OCI-M1 (cell line): ENCODE results near the gene TTLL8.

Experiments
- DNase-seq: peaks from one replicate; lab custom pipeline; 2025; lab: John Stamatoyannopoulos, UW

Gene TTLL8

DNA sequence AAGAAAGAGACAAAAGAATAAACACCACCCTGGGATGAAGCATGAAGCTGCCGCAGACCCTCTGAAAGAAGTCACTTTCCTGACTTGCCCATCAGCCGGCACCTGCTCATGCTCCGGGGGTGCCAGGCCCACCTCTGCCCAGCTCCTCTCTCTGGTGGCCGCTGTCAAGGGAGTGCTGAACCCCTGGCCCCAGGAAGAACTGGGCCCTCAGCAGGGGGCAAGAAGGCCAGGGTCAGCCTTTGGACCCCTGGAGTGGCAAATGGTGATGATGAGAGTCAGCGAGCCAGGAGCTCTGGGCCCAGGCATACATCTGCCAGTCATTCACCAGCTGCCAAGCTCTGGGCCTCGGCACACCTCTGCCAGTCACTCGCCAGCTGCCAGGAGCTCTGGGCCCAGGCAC lies 17.4 kb downstream of the TTLL8 start:
- DNase-seq: no peak

DNA sequence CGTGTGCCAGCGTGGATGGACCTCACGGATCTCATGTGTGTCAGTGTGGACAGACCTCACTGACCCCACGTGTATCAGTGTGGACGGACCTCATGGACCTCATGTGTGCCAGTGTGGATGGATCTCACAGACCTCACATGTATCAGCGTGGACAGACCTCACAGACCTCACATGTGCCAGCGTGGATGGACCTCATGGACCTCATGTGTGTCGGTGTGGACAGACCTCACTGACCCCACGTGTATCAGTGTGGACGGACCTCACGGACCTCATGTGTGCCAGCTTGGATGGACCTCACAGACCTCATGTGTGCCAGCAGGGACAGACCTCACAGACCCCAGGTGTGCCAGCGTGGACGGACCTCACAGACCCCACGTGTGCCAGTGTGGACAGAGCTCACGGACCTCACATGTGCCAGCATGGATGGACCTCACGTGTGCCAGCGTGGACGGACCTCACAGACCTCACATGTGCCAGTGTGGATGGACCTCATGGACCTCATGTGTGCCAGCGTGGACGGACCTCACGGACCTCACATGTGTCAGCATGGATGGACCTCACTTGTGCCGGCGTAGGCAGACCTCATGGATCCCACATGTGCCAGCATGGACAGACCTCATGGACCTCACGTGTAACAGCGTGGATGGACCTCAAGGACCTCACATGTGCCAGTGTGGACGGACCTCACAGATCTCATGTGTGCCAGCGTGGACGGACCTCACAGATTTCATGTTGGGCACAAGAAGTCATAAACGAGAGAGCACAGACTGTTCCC lies 18.2 kb downstream of the TTLL8 start:
- DNase-seq: no peak

DNA sequence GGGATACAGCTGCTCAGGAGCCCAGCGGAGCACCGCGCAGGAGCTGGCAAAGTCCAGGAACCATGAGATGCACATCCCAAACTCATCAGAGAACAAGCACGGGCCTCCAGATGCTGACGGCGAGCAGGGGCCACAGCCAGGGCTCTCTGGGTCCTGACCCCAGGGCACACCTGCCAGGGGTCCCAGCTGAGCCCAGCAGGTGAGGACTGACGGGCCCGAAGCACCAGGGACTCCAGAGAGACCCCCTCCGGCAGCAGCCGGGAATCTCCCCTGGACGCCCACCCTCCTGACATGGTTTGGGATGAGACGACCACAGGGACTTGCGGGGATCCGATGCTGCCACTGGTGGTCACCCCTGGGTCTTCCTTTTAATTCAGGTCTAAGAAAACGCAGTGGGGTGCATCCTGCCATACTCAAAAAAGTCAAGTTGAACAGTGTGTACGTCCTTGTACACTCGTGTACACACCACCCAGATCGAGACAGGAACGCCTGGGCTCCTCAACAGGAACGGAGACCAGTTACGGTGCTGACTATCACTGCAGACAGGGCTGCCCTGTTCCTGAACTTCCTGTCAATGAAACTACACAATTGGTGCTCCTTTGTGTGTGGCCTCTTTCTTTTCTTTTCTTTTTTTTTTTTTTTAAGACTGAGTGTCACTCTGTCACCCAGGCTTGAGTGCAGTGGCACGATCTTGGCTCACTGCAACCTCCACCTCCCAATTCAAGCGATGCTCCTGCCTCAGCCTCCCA lies 21.9 kb downstream of the TTLL8 start:
- no peak for DNase-seq

DNA sequence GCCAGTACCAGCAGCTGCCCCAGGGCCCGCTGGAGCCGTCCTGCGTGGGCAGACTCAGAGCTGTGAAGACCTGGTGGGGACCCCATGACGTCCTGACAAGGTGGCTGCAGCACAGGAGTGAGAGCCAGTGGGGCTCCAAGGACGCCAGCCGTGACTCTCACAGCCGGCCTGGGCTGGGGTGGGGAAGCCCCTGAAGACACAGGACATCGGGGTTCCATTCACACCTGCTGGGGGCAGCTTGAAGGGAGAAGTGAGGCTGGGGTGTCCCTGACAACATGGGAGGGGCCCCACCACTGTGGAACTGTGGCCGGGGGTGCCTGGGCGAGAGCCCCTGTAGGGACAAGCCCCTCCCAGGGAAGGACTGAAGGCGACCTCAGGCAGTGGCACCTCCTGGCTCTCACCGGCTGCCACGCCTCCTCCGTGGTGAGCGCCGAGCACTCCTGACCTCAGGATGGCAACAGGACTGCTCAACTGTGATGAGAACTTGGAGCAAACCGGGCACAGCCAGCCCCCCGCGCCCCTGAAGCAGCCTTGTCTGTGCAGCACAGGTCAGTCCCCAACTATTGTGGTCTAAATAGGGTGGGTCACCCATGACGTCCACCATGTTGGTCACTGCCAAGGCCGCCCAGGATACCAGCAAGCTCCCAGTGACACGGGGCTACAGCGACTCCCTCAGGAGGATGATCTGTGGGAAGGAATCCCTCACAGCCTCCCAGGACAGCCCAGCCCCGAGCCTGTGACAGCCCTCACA lies 22.8 kb downstream of the TTLL8 start:
- no peak for DNase-seq

DNA sequence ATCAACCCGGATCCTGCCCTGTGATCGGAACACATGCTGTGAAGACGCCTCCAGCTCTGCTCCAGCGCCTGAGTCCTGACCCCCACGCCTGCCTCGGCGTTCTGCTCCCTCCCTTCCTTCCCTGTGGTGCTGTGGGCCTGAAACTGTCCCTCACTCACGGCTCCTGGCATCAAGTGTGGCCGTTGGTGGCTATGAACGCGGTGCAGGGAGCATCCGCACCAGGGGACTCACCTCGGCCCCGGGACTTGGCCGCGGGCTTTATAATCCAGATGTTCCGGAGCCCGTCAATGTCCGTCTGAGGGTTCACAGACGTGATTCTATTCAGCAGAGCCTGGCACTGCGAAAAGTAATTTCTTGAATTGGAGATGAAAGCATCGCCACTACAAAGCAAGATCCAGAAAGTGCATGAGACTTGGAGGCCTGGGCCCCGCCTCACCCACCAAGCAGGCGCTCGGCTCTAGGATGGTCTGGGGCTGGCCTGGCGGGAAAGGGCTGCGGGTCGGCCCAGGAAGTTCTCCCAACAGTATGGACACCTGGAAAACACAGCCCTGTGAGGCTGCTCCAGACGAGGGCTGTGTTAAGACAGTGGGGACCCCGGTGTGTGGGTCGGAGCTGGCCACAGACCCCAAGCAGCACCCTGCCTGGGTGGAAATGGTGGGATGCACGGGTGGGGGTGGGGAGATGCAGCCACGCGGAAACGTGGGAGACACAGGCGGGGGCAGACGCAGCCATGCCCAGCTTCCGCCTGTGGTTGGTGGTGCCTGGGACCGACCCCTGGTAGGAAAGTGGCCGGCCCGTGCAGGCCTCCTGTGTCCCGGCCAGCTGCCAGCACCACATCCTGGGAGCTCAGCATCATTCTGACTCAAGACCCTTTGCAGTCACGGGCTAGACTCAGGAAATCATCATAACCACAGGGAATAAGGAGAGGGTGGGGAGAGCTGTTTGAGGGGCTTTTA lies 23.7 kb downstream of the TTLL8 start:
- DNase-seq: no peak

DNA sequence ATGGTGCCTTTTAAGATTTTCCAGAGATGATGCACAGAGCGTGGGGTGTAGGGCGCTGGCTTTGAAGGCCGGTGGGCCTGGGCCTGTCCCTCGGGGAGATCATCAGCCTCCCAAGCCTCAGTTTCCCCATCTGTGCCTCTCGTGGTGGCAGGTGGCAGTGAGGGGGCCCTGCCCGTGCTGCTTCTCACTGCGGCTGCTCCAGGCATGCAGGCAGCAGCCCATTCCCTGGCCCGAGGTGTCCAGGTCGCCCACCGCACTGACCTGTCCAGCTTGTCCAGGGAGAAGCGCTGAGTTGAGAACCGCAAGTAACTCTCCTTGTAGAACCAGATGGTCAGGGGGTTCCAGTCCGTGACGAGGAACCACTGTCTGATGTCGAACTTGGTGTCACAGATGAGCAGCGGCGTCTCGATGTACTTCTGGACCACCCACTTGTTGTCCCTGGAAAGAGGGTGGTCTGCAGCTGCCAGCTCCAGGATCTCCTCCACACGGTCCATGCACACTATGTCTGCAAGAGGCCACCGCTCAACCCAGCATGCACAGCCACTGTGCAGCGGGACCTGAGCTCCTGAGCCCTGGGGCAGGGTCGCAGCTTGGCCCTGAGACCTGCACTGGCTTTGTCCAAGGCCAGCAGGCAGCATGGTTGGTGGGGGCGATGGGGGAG lies 25.0 kb downstream of the TTLL8 start:
- no peak for DNase-seq

DNA sequence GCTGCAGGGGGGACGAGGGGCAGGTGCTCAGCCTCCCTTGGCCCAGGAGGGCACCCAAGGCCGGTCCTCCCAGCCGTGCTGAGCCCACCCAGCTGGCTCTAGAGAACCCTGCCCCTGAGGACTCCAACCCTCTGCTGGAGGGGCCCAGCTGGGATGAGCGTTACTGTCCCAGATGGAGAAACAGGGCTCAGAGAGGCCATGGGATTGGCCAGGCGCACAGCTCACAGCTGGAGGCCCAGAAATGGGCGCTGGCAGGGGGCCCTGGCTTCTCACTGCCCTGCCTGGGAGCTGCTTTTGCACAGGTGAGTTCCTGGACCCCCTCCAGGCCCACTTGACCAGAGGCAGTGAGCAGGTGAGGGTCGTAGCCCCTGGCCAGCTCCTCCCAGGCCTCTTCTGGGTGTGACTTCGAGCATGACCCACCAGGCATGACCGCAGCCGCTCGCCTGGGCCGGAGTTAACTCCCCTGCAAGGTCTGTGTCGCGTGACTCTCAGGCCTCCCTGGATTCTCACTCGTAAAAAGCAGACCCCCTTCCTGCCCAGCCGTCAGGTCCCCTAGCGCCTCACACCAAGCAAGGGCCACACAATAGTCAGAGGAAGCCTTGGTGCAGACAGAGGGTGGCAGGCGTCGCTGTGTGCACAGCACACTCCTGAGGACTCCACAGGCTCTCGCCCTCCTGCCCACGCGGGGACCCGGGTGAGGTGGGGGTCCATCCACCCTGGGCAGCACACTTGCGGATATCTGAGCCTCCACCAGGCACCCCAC lies 25.8 kb downstream of the TTLL8 start:
- no peak for DNase-seq

DNA sequence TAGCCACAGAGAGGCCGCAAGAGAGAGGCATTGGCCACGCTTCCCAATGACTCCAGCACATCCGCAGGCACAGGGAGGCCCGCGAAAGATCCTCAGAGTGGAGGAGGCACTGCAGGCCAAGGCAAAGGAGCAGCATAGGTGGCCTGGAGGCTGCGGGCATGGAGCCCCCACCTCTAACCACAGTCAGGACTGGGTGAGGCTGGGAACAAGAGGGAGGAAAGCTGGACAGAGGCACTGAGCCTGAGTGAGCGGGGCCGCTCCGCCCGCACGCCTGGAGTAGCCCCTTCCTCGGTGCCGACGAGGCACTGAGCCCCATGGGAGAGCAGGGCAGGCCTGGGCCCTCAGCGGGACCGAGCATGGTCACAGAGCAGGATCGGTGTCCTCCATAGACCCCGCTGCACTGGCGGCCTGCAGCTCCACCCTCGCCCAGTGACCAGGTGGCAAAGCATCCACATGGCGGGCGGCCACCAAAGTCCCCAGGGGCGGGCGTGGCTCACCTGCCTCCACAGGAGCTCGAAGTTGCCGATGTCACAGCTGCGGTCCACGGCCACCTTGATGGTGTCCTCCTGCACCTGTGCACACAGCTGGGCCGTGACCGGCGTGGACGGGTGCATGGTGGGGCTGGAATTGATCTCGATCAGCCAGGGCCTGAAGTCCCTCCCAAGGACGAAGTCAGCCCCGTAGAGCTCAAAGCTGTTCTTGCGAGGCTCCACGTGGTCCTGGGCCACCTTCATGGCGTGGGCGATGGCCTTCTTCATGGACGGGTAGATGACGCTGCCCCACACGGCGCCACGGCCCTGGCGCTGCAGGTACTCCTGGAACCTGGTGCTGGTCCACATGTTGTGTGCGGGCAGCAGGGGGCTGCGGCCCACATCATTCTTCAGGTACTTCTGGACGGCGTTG lies 26.7 kb downstream of the TTLL8 start:
- DNase-seq: no peak

DNA sequence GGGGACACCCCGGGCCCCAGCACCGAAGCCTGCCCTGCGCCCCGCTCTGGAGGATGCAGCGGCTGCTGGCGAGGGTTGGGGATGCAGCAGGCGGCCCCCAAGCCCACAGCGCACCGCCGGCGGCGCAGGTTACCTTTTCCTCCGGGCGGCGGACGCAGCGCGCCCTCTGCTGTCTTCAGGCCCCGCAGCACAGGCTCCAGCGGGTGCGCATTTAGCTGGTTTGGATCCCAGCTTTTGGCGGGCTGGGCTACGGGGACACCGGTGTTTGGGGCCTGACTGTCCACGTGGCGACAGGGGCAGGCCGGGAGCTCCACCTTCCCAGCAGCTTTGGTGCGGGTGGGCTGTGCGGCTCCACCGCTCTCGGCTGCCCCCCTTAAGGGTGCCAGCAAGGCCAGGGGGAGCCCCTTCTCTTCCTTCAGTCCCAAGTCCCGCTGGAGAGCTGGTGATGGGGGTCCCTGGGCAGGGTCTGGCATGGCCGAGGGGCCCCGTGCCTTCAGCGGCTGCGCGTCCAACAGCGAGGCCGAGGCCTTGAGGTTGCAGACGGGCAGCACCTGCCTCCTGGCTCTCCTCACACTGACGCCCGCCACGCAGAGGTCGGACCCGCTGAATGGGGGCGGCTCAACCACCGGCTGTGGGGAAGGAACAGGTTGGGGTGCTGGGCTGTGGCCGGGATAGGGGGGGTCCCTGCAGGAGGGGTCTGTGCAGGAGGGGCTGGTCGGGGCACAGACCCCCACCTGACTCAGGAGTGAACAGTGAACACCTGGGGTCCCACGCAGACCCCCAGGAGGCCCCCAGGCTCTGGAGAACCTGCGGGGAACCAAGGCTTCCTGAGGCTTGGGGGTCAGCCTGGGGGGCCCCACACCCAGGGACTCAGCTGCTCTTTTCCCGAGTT lies 27.6 kb downstream of the TTLL8 start:
- peak; percentile 74 for DNase-seq

DNA sequence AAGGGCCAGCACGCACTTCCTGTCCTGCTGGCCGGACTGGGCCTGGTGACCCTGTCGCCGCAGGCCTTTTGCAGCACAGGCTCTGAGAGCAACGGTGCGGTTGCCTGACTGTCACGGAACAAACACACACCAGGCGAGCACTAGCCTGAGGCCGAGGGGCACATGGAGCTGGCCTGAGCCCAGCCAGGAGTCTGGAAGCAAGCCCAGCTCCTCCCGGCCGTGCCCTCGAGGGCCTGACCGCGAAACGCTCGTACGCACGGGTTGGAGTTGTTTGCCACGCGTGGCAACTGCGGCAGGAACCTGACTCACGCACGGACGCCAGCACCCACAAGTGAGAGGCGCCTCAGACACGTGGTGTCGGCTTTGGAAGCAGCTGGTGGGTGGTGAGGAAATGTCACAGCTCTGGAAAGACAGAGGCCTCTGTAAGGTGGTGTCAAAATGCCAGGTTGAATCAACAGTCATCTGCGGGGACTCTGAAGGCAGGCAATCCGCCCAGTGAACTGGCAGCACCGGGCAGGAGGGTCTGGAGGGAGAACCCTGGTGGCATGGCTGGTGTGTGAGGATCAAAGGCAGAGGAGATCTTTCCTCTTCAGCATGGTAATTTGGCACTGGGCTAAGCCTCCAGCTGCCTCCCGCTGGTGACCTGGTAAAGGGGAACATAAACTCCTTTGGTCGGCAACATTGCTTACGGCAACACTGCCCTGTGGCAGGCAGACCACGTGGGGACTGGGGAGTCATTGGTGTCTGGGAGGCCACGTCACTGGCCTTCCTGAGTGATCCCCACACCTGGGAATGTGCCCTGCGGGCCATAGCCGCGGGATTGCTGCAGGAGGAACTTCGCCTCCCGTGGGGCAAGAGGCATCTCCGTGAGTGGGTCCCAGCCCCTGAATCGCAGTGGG lies 30.2 kb downstream of the TTLL8 start:
- DNase-seq: no peak

DNA sequence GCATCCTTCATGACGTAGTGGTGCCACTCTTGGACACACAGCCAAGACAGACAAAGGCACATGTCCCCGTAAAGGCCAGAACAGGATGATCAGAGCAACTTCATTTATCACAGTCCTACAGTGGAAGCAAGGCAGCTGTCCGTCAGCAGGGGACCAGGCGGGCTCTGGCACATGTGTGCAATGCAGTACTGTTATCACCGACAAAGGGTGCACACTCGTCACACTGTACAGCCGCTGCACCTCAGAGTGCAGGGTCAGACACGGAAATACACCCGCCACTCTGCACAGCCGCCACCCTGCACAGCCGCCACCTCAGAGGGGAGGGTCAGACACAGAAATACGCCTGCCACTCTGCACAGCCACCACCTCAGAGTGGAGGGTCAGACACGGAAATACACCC lies 32.1 kb downstream of the TTLL8 start:
- no peak for DNase-seq

DNA sequence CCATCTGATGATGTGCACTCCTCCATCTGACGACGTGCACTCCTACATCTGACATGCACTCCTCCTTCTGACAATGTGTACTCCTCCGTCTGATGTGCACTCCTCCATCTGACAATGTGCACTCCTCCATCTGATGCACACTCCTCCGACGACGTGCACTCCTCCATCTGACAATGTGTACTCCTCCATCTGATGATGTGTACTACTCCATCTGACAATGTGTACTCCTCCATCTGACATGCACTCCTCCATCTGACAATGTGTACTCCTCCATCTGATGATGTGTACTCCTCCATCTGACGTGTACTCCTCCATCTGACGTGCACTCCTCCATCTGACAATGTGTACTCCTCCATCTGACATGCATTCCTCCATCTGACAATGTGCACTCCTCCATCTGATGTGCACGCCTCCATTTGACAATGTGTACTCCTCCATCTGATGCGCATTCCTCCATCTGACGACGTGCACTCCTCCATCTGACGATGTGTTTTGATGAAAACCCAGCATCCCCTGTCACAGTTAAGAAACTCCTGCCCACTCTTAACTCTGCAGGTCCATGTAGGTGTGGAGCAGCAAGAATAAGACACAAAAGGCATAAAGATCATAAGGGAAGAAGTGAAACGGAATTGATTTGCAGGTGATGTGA lies 35.8 kb downstream of the TTLL8 start:
- DNase-seq: no peak

DNA sequence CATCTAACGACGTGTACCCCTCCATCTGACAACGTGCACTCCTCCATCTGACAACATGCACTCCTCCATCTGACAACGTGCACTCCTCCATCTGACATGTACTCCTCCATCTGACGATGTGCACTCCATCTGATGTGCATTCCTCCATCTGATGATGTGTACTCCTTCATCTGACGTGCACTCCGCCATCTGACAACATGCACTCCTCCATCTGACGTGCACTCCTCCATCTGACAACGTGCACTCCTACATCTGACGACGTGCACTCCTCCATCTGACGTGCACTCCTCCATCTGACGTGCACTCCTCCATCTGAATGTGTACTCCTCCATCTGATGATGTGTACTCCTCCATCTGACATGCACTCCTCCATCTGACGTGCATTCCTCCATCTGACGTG lies 37.5 kb downstream of the TTLL8 start:
- no peak for DNase-seq

DNA sequence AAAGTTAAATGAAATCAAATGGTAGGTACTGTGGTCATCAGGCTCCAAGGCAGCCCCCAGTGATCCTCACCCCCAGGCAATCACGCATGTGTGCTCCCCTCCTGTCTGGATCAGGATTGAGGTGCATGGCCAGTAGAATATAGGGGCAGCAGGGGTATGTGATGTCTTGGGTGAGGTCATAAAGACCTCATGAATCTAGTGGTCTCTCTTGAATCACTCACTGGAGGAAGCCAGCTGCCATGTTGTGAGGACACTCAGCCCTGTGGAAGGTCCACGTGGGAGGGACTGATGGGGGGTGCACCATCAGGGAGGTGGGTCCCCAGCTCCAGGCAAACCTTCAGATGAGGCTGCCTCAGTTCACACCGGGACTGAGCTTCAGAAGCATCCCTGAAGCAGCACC lies 38.8 kb downstream of the TTLL8 start:
- DNase-seq: no peak

DNA sequence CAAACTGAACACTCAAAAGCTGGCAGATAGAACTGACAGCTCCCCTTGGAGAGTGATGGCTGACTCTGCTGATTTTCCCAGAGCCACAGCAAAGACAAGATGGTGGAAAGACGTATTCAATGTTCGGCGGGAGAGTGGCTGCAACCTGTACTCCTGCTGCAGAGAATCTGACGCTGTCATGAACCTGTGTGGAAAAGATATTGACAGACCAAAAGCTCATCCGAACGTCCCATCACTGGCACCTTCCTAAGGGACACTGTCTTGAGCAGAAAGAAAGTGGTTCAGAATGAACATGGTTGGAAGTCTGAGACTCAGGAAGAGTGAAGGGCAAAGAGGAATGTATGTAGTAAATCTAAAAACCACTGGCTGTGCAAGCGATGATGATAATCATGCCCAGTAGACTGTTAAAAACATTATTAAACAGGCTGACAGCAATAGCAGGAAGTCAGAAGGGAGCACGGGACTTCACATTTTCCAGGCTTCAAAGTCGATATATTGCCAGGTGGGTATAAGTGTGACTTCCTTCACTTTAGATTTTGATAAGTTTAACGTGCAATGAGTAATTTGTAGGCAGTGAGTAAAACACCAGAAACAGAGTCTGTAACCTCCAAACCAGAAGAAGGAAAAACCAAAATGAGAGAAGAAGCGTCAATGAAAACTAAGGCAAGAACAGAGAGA lies 39.4 kb downstream of the TTLL8 start:
- no peak for DNase-seq

DNA sequence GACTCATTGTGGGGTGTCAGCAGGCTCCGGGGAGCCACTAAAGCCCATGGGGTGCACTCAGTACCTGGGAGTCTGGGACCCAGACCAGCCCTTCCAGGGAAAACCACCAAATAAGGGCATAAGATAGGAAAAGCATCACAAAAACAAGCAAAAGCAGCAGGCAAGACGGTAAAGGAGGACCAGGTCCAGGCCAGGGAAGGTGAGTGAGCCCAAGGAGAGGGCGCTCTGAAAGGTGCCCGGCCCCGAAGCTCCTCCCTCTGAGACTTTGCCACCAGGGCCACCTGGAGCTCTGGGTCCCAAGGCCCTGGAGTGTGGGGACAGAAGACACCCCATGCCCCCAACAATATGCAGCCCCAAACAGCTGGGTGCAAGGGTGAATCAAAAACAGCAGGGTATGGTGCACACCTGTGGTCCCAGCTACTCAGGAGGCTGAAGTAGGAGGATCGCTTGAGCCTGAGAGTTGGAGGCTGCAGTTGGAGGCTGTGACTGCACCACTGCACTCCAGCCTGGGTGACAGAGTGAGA lies 40.3 kb downstream of the TTLL8 start:
- DNase-seq: no peak
